Neural cell (in vitro differentiated cells): ENCODE measurements around the gene MOB2. TPM values are rescaled to one million over a fixed set of nuclear protein-coding genes. Genes with fewer than 3 reads are reported as not detected.

Experiments used
- H2AFZ ChIP-seq: fragments of 200-600, 300-800 bp; sonication (generic), shearing (Covaris generic); 2 replicates; pipeline ENCODE4 v1.6.0; 2014; ENCODE audit warnings: low read depth, mild to moderate bottlenecking, antibody characterized with exemption, low read length, moderate library complexity
- H3F3A ChIP-seq: fragments of 200-600 bp; shearing (Covaris generic); 2 replicates; pipeline ENCODE4 v1.6.1; 2016; ENCODE audit warnings: mild to moderate bottlenecking, moderate library complexity, mixed read lengths, antibody characterized with exemption, low read length; ENCODE audit not compliant: insufficient read depth, poor library complexity, severe bottlenecking
- H3K27ac ChIP-seq: fragments of 200-600, 300-800 bp; sonication (generic), shearing (Covaris generic); 2 replicates; pipeline ENCODE4 v1.5.1; 2014; ENCODE audit warnings: mild to moderate bottlenecking, low read length, moderate library complexity
- H3K27me3 ChIP-seq: fragments of 300-800, 200-600 bp; sonication (generic), shearing (Covaris generic); 2 replicates; pipeline ENCODE4 v1.6.0; 2014; ENCODE audit warnings: mild to moderate bottlenecking, low read depth, low read length, moderate library complexity; ENCODE audit not compliant: insufficient read depth
- H3K36me3 ChIP-seq: fragments of 300-800, 200-600 bp; sonication (generic), shearing (Covaris generic); 2 replicates; pipeline ENCODE4 v1.5.1; 2014; ENCODE audit warnings: mild to moderate bottlenecking, antibody characterized with exemption, low read length, moderate library complexity; ENCODE audit not compliant: insufficient read depth
- H3K4me2 ChIP-seq: fragments of 300-800, 200-600 bp; sonication (generic), shearing (Covaris generic); 2 replicates; pipeline ENCODE4 v1.6.0; 2014; ENCODE audit warnings: mild to moderate bottlenecking, low read length
- H3K4me3 ChIP-seq: fragments of 300-800, 200-600 bp; sonication (generic), shearing (Covaris generic); 2 replicates; pipeline ENCODE4 v1.5.1; 2014; ENCODE audit warnings: mild to moderate bottlenecking, low read length, moderate library complexity
- H3K79me2 ChIP-seq: fragments of 200-600 bp; shearing (Covaris generic); replicated peaks from 2 replicates; pipeline ENCODE4 v1.6.0; 2014; ENCODE audit warnings: mild to moderate bottlenecking, low read length, moderate library complexity; ENCODE audit not compliant: insufficient read depth
- H3K9ac ChIP-seq: fragments of 300-800, 200-600 bp; sonication (generic), shearing (Covaris generic); 2 replicates; pipeline ENCODE4 v1.6.1; 2016; ENCODE audit warnings: mild to moderate bottlenecking, low read length, mixed read lengths
- H3K9me2 ChIP-seq: fragments of 200-600 bp; shearing (Covaris generic); 2 replicates; pipeline ENCODE4 v1.6.1; 2016; ENCODE audit warnings: mild to moderate bottlenecking, low read length, mixed read lengths; ENCODE audit not compliant: insufficient read depth
- H3K9me3 ChIP-seq: fragments of 200-600, 300-800 bp; sonication (generic), shearing (Covaris generic); 2 replicates; pipeline ENCODE4 v1.6.1; 2016; ENCODE audit warnings: mild to moderate bottlenecking, mixed run types, low read length, moderate library complexity, mixed read lengths
- H4K20me1 ChIP-seq: fragments of 200-600 bp; shearing (Covaris generic); 2 replicates; pipeline ENCODE4 v1.6.1; 2016; ENCODE audit warnings: mild to moderate bottlenecking, mixed run types; ENCODE audit not compliant: insufficient read depth
- CTCF ChIP-seq: fragments of 450-650 bp; IDR thresholded peaks from 2 replicates; pipeline ENCODE4 v1.5.1; 2014; ENCODE audit warnings: antibody characterized with exemption, mild to moderate bottlenecking, moderate library complexity; ENCODE audit not compliant: poor library complexity, severe bottlenecking
- EP300 ChIP-seq: fragments of 450-650 bp; conservative IDR thresholded peaks from 2 replicates; pipeline ENCODE4 v1.6.1; 2014; ENCODE audit warnings: antibody characterized with exemption, mild to moderate bottlenecking, moderate library complexity; ENCODE audit not compliant: poor library complexity, severe bottlenecking
- EZH2 ChIP-seq: fragments of 200-600, 300-800 bp; shearing (Covaris generic), sonication (generic); IDR thresholded peaks from 2 replicates; pipeline ENCODE4 v1.6.1; 2014; ENCODE audit warnings: antibody characterized with exemption, low read length, borderline replicate concordance, mild to moderate bottlenecking; ENCODE audit not compliant: insufficient read depth, poor library complexity, severe bottlenecking
- MXI1 ChIP-seq: fragments of 450-650 bp; conservative IDR thresholded peaks from 2 replicates; pipeline ENCODE4 v1.6.1; 2014; ENCODE audit warnings: antibody characterized with exemption, mild to moderate bottlenecking; ENCODE audit not compliant: poor library complexity, severe bottlenecking
- POLR2AphosphoS5 ChIP-seq: IDR thresholded peaks from 2 replicates; pipeline ENCODE4 v1.6.1; 2012
- RAD21 ChIP-seq: fragments of 450-650 bp; conservative IDR thresholded peaks from 2 replicates; pipeline ENCODE4 v1.6.1; 2014; ENCODE audit warnings: antibody characterized with exemption, mild to moderate bottlenecking, moderate library complexity
- REST ChIP-seq: IDR thresholded peaks from 2 replicates; pipeline ENCODE4 v1.6.1; 2012; ENCODE audit warnings: borderline replicate concordance
- SMC3 ChIP-seq: fragments of 450-650 bp; conservative IDR thresholded peaks from 2 replicates; pipeline ENCODE4 v1.6.1; 2014; ENCODE audit warnings: antibody characterized with exemption, mild to moderate bottlenecking, moderate library complexity; ENCODE audit not compliant: poor library complexity
- TAF1 ChIP-seq: IDR thresholded peaks from 2 replicates; pipeline ENCODE4 v1.6.1; 2012; ENCODE audit warnings: low read depth
- polyA plus RNA-seq: library from polyadenylated mRNA; depleted of rRNA; stranded (reverse); fragments of >200 nt; gene quantifications from 2 replicates; pipeline ENCODE4 v1.2.3, GENCODE V29; 2014

The MOB2 gene
- polyA plus RNA-seq, 1 donor from 2014 or later: 33.2 TPM

- Histone ChIP-seq H3K4me2 (no peak overlapping the region), H2AFZ (no peak overlapping the region), H4K20me1 (no peaks in the 10 kb centered on the region), H3F3A (no peaks in the 10 kb centered on the region), H3K36me3 (no peaks in the 10 kb centered on the region), H3K9me2 (no peaks in the 10 kb centered on the region), H3K27ac (no peak overlapping the region), H3K27me3 (no peaks in the 10 kb centered on the region), H3K9me3 (no peaks in the 10 kb centered on the region), H3K4me3 (no peak overlapping the region), H3K9ac (no peak overlapping the region), H3K79me2 (no peaks in the 10 kb centered on the region)
- TF ChIP-seq SMC3 (no peak), EP300 (no peak), RAD21 (no peak), TAF1 (no peak), POLR2AphosphoS5 (no peak), EZH2 (no peak), CTCF (no peak), MXI1 (no peak), REST (no peak)
Measured at GRCh38 chr11:1485504-1485885, 1.1 kb downstream of the MOB2 start.

- Histone ChIP-seq H4K20me1 (no peaks in the 10 kb centered on the region), H3K9me3 (no peaks in the 10 kb centered on the region), H3K27me3 (no peaks in the 10 kb centered on the region), H3K4me2 (no peak overlapping the region), H3F3A (no peaks in the 10 kb centered on the region), H2AFZ (no peak overlapping the region), H3K36me3 (no peaks in the 10 kb centered on the region), H3K9ac (no peak overlapping the region), H3K79me2 (no peaks in the 10 kb centered on the region), H3K9me2 (no peaks in the 10 kb centered on the region), H3K27ac (no peak overlapping the region), H3K4me3 (no peak overlapping the region)
- TF ChIP-seq TAF1 (no peak), POLR2AphosphoS5 (no peak), EP300 (no peak), CTCF (no peak), MXI1 (no peak), EZH2 (no peak)
Measured at GRCh38 chr11:1484695-1485503, 1.7 kb downstream of the MOB2 start.
